ENCODE results near the gene SPACA6. TPM values are rescaled to one million over a fixed set of nuclear protein-coding genes. Genes with fewer than 3 reads are reported as not detected.

Gene SPACA6
- total and polyA plus RNA-seq, 2 experiments from 2014 or later: 5.1 to 11.5 TPM

- Histone ChIP-seq H3K4me3 (no peak overlapping the region), H3K79me2 (replicated peaks; ENCODE audit: insufficient read depth) (no peaks in the 10 kb centered on the region), H3K9me2 (ENCODE audit: insufficient read depth) (no peaks in the 10 kb centered on the region), H3K36me3 (ENCODE audit: insufficient read depth) (no peaks in the 10 kb centered on the region), H2AFZ (0 out of 2 replicates have a peak overlapping the region, but pooled peaks have one; percentile 32), H3K4me1 (ENCODE audit: insufficient read depth) (no peaks in the 10 kb centered on the region), H4K20me1 (replicated peaks; ENCODE audit: insufficient read depth) (no peaks in the 10 kb centered on the region), H3K4me2 (no peak overlapping the region), H3F3A (replicated peaks; ENCODE audit: low read depth) (no peaks in the 10 kb centered on the region), H3K27me3 (ENCODE audit: insufficient read depth) (no peaks in the 10 kb centered on the region), H3K27ac (ENCODE audit: low read depth) (no peak overlapping the region)
- Mint-ChIP-seq H3K27me3 (ENCODE audit: insufficient read depth, low read depth, poor library complexity) (no peaks in the 10 kb centered on the region), H3K4me3 (no peak overlapping the region; the same call in 2 of the 3 replicates), H3K36me3 (ENCODE audit: low read depth) (peaks cover 4% of the 10 kb centered on the region; the same call in 2 of the 3 replicates), H3K4me1 (no peaks in the 10 kb centered on the region), H3K27ac (no peak overlapping the region), H3K9me3 (peaks cover 46% of the 10 kb centered on the region)
- DNase-seq (ENCODE audit: low spot score) (no peak), ATAC-seq (no peak)
- TF ChIP-seq CTCF (conservative IDR thresholded peaks at IDR 0.05; ENCODE audit: low read depth in 2 of 2) (no peak), JUNB (IDR thresholded peaks at IDR 0.05; ENCODE audit: unreplicated experiment) (no peak), EZH2 (IDR thresholded peaks at IDR 0.05; ENCODE audit: low read depth, unreplicated experiment) (no peak), REST (IDR thresholded peaks at IDR 0.05; ENCODE audit: unreplicated experiment) (no peak), CREB1 (CRISPR knock-in tag; IDR thresholded peaks at IDR 0.05; ENCODE audit: low read depth) (no peak), ZNF462 (CRISPR knock-in tag; IDR thresholded peaks at IDR 0.05) (no peak), POLR2AphosphoS5 (IDR thresholded peaks at IDR 0.05; ENCODE audit: low read depth) (no peak), ETS1 (IDR thresholded peaks at IDR 0.05) (no peak), ZNF114 (CRISPR knock-in tag; IDR thresholded peaks at IDR 0.05) (no peak), ZNF331 (CRISPR knock-in tag; IDR thresholded peaks at IDR 0.05; ENCODE audit: low read depth) (no peak), EZH2phosphoT487 (IDR thresholded peaks at IDR 0.05; ENCODE audit: unreplicated experiment) (no peak), NANOG (IDR thresholded peaks at IDR 0.05; ENCODE audit: borderline replicate concordance) (no peak)
Measured at GRCh38 chr19:51739466-51740213, 46.5 kb downstream of the SPACA6 start.
